ENCODE measurements around the gene CDH4.

DNA sequence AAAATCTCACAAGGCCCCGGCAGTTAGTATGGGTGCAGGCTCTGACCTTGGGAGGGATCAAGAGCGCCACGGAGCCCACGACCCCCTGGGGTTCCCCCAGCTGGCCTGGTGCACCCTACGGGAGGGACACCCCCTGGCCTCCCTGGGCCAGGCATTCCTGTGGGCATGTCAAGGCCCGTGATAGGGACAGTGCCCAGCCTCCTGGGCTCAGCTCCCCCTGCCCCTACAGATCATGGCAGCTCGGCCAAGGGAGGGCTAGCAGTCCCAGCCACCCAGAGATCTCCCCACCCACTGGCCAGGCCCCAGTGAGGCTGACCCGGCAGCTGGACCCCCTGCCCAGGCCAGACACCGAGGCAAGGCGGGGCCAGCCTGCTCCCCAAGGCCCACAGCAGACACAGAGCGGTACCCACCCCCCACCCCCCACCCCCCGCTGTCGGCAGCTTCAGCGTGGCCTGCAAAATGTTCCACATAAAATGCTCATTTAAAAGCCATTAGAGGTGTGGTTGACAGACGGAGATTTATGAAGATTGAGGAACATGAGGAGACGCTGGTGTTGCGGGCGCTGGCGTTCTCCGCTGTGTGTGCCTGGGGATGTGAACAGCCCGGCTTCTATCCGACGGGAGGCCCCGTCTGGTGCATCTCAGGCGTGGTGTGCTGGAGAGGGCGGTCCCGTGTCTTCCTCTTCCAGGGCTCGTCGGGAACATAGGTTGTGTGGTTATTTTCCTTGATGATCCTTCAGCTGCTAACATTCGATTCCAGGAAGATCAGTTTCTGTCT lies 625.1 kb downstream of the CDH4 start:
- no peak for TF ChIP-seq FOXP2 (optimal IDR thresholded peaks at IDR 0.05; ENCODE audit: borderline replicate concordance, extremely low read depth, extremely low read length, insufficient read depth)
- no peak for TF ChIP-seq TAF1 (IDR thresholded peaks at IDR 0.05; ENCODE audit: borderline replicate concordance, insufficient read depth, low read length)
- TF ChIP-seq POLR2AphosphoS5 (IDR thresholded peaks at IDR 0.05; ENCODE audit: low read depth, low read length): no peak
- TF ChIP-seq, protein P1, sequence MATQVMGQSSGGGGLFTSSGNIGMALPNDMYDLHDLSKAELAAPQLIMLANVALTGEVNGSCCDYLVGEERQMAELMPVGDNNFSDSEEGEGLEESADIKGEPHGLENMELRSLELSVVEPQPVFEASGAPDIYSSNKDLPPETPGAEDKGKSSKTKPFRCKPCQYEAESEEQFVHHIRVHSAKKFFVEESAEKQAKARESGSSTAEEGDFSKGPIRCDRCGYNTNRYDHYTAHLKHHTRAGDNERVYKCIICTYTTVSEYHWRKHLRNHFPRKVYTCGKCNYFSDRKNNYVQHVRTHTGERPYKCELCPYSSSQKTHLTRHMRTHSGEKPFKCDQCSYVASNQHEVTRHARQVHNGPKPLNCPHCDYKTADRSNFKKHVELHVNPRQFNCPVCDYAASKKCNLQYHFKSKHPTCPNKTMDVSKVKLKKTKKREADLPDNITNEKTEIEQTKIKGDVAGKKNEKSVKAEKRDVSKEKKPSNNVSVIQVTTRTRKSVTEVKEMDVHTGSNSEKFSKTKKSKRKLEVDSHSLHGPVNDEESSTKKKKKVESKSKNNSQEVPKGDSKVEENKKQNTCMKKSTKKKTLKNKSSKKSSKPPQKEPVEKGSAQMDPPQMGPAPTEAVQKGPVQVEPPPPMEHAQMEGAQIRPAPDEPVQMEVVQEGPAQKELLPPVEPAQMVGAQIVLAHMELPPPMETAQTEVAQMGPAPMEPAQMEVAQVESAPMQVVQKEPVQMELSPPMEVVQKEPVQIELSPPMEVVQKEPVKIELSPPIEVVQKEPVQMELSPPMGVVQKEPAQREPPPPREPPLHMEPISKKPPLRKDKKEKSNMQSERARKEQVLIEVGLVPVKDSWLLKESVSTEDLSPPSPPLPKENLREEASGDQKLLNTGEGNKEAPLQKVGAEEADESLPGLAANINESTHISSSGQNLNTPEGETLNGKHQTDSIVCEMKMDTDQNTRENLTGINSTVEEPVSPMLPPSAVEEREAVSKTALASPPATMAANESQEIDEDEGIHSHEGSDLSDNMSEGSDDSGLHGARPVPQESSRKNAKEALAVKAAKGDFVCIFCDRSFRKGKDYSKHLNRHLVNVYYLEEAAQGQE (IDR thresholded peaks at IDR 0.05; ENCODE audit: insufficient read depth in 1 of 2, low read depth in 2 of 2, low read length in 2 of 2): no peak
- no peak for TF ChIP-seq SIN3A (IDR thresholded peaks at IDR 0.05; ENCODE audit: borderline replicate concordance, insufficient read depth, low read length)

Measured in PFSK-1 (cell line).